GM23338 (cell line): Measurements from ENCODE around the gene MYO7B.

Experiments used
- TF ChIP-seq, protein P1 (sequence below), 2 experiments: fragments of 200-600 bp in 1 of 2; sonication (generic) in 1 of 2; conservative IDR thresholded peaks; 2 replicates each; pipeline versions ENCODE4 v1.5.1 to v1.6.1; 2016 to 2017; ENCODE audit warnings: antibody characterized with exemption in 2 of 2, low read depth in 2 of 2, mild to moderate bottlenecking in 2 of 2, moderate library complexity in 1 of 2
- TF ChIP-seq, protein P2 (sequence below): IDR thresholded peaks from one replicate; pipeline ENCODE4 v1.6.1; 2018; ENCODE audit warnings: antibody characterized with exemption; ENCODE audit not compliant: unreplicated experiment

DNA sequence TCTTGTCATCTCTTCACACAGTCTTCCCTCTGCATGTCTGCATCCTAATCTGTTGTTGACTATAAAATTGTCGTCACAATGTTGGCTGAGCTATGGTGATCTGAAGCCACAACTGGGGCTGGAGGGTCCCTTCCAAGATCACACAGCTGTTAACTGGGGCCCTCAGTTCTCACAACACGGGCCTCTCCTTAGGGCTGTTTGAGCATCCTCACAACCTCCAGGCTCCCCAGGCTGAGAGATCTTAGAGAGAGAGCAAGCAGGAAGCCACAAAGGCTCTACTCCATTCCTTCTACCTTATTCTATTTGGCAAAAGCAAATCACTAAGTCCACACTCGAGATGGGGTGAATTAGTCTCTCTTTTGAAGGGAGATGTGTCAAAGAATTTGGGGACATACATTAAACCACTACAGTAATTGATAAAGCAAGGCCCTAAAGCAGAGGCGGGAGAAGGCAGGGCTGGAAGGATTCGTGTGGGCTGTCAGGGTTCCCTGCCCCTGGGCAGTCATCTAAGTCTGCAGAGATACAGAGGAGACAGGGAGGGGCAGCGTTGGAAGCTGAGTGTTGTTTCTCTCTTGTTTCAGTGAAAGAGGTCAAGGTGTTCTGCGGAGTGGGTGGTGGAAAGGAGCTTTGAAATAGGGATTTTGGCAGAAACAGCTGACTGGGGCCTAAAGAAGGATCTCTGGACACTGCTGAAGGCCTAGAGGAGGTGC, 15.9 kb downstream of the MYO7B start:
- TF ChIP-seq, protein P1, sequence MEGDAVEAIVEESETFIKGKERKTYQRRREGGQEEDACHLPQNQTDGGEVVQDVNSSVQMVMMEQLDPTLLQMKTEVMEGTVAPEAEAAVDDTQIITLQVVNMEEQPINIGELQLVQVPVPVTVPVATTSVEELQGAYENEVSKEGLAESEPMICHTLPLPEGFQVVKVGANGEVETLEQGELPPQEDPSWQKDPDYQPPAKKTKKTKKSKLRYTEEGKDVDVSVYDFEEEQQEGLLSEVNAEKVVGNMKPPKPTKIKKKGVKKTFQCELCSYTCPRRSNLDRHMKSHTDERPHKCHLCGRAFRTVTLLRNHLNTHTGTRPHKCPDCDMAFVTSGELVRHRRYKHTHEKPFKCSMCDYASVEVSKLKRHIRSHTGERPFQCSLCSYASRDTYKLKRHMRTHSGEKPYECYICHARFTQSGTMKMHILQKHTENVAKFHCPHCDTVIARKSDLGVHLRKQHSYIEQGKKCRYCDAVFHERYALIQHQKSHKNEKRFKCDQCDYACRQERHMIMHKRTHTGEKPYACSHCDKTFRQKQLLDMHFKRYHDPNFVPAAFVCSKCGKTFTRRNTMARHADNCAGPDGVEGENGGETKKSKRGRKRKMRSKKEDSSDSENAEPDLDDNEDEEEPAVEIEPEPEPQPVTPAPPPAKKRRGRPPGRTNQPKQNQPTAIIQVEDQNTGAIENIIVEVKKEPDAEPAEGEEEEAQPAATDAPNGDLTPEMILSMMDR (conservative IDR thresholded peaks at IDR 0.05; ENCODE audit: low read depth in 2 of 2): no peak
- TF ChIP-seq, protein P2, sequence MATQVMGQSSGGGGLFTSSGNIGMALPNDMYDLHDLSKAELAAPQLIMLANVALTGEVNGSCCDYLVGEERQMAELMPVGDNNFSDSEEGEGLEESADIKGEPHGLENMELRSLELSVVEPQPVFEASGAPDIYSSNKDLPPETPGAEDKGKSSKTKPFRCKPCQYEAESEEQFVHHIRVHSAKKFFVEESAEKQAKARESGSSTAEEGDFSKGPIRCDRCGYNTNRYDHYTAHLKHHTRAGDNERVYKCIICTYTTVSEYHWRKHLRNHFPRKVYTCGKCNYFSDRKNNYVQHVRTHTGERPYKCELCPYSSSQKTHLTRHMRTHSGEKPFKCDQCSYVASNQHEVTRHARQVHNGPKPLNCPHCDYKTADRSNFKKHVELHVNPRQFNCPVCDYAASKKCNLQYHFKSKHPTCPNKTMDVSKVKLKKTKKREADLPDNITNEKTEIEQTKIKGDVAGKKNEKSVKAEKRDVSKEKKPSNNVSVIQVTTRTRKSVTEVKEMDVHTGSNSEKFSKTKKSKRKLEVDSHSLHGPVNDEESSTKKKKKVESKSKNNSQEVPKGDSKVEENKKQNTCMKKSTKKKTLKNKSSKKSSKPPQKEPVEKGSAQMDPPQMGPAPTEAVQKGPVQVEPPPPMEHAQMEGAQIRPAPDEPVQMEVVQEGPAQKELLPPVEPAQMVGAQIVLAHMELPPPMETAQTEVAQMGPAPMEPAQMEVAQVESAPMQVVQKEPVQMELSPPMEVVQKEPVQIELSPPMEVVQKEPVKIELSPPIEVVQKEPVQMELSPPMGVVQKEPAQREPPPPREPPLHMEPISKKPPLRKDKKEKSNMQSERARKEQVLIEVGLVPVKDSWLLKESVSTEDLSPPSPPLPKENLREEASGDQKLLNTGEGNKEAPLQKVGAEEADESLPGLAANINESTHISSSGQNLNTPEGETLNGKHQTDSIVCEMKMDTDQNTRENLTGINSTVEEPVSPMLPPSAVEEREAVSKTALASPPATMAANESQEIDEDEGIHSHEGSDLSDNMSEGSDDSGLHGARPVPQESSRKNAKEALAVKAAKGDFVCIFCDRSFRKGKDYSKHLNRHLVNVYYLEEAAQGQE: no peak
